B cell (primary cell): ENCODE data around the gene EML1. TPM values are rescaled to one million over a fixed set of nuclear protein-coding genes. Genes with fewer than 3 reads are reported as not detected.

Source experiments
- ATAC-seq: fragments of 200-7000 bp; cut with Tn5 transposase; one replicate; pipeline ENCODE4 v1.10.0; 2021; ENCODE audit warnings: low read depth, mild to moderate bottlenecking, moderate number of reproducible peaks, moderate library complexity
- CTCF ChIA-PET: fragments of 350-600 bp; sonication (Branson Sonifier 250); formaldehyde crosslinking; loops from one replicate; lab custom pipeline; 2021; ENCODE audit warnings: antibody characterized with exemption, inconsistent platforms; lab: Charles Lee
- POLR2A ChIA-PET: fragments of 350-600 bp; sonication (Branson Sonifier 250); formaldehyde crosslinking; loops from one replicate; lab custom pipeline; 2021; ENCODE audit warnings: antibody characterized with exemption; lab: Charles Lee
- DNase-seq: peaks from one replicate; pipeline ENCODE4 v3.0.0; 2013
- H2AFZ ChIP-seq: 2 replicates; pipeline ENCODE4 v1.6.1; 2012; ENCODE audit warnings: mild to moderate bottlenecking, low read depth, low read length; ENCODE audit not compliant: insufficient read depth, poor library complexity, severe bottlenecking
- H3K27ac ChIP-seq, 2 donors: 1 replicate in 1 of 2; 2 replicates in 1 of 2; pipeline ENCODE4 v1.5.1; 2012 to 2013; ENCODE audit warnings: low read length in 2 of 2, mild to moderate bottlenecking in 2 of 2, moderate library complexity in 1 of 2
- H3K27me3 ChIP-seq, 4 experiments: fragments of 200-600 bp in 1 of 4; sonication (generic) in 1 of 4; replicated peaks in 1 of 4; 1 replicate in 2 of 4; 2 replicates in 2 of 4; pipeline versions ENCODE4 v1.6.1 to v1.7.0; 2013 to 2016; ENCODE audit warnings: low read length in 3 of 4, mild to moderate bottlenecking in 2 of 4, mixed read lengths in 1 of 4, moderate library complexity in 1 of 4; ENCODE audit not compliant: insufficient read depth in 4 of 4, control insufficient read depth in 3 of 4; ENCODE audit errors: control extremely low read depth in 1 of 4
- H3K36me3 ChIP-seq, 2 experiments: replicated peaks in 1 of 2; 1 replicate in 1 of 2; 2 replicates in 1 of 2; pipeline versions ENCODE4 v1.6.1 to v1.7.1; 2013; ENCODE audit warnings: low read length in 1 of 2; ENCODE audit not compliant: insufficient read depth in 2 of 2, control insufficient read depth in 1 of 2; ENCODE audit errors: control extremely low read depth in 1 of 2, extremely low read depth in 1 of 2
- H3K4me1 ChIP-seq, 2 donors: fragments of 200-600 bp in 1 of 2; sonication (generic) in 1 of 2; 1 replicate in 1 of 2; 2 replicates in 1 of 2; pipeline versions ENCODE4 v1.5.1 to v1.6.1; 2013 to 2017; ENCODE audit warnings: low read length in 2 of 2; ENCODE audit not compliant: control insufficient read depth in 2 of 2, insufficient read depth in 2 of 2
- H3K4me2 ChIP-seq: replicated peaks from 2 replicates; pipeline ENCODE3; 2012; ENCODE audit warnings: mild to moderate bottlenecking, low read depth, low read length; ENCODE audit not compliant: poor library complexity, severe bottlenecking
- H3K4me3 ChIP-seq, 5 experiments: fragments of 200-600 bp in 1 of 5; sonication (generic) in 1 of 5; 1 replicate in 3 of 5; 2 replicates in 2 of 5; pipeline versions ENCODE4 v1.5.1 to v1.7.0; 2011 to 2016; ENCODE audit warnings: low read length in 4 of 5, mild to moderate bottlenecking in 4 of 5, low read depth in 2 of 5, control low read depth in 1 of 5, moderate library complexity in 1 of 5; ENCODE audit not compliant: insufficient read depth in 1 of 5; ENCODE audit errors: control extremely low read depth in 1 of 5, extremely low read depth in 1 of 5
- H3K79me2 ChIP-seq: fragments of 200-600 bp; sonication (generic); one replicate; pipeline ENCODE4 v1.6.0; 2016; ENCODE audit warnings: low read length; ENCODE audit not compliant: control insufficient read depth, insufficient read depth
- H3K9ac ChIP-seq: fragments of 200-600 bp; sonication (generic); 2 replicates; pipeline ENCODE4 v1.6.1; 2017; ENCODE audit warnings: mild to moderate bottlenecking, low read length, moderate library complexity
- H3K9me3 ChIP-seq, 3 donors: one replicate each; pipeline versions ENCODE4 v1.6.1 to v1.7.1; 2013; ENCODE audit warnings: low read length in 2 of 3; ENCODE audit not compliant: control insufficient read depth in 2 of 3, insufficient read depth in 1 of 3; ENCODE audit errors: control extremely low read depth in 1 of 3
- H4K20me1 ChIP-seq: 2 replicates; pipeline ENCODE4 v1.6.0; 2012; ENCODE audit warnings: mild to moderate bottlenecking, low read length; ENCODE audit not compliant: insufficient read depth, control insufficient read depth, poor library complexity, severe bottlenecking
- H3K27ac Mint-ChIP-seq: one replicate; pipeline ENCODE4 v1.8.0; 2021; ENCODE audit warnings: mixed read lengths
- H3K27me3 Mint-ChIP-seq: one replicate; pipeline ENCODE4 v1.8.0; 2021; ENCODE audit warnings: mixed read lengths
- H3K4me1 Mint-ChIP-seq: one replicate; pipeline ENCODE4 v1.8.0; 2021; ENCODE audit warnings: mixed read lengths
- H3K4me3 Mint-ChIP-seq: one replicate; pipeline ENCODE4 v1.8.0; 2021; ENCODE audit warnings: mixed read lengths
- H3K9me3 Mint-ChIP-seq: one replicate; pipeline ENCODE4 v1.8.0; 2022; ENCODE audit warnings: mixed read lengths; ENCODE audit not compliant: insufficient read depth
- EZH2 ChIP-seq: IDR thresholded peaks from 2 replicates; pipeline ENCODE4 v1.6.1; 2012; ENCODE audit warnings: borderline replicate concordance, low read depth, mild to moderate bottlenecking, moderate library complexity, low read length; ENCODE audit not compliant: insufficient read depth, poor library complexity, severe bottlenecking
- WGBS: methylation state at CpG from one replicate; pipeline ENCODE4 v1.1.5; 2013; ENCODE audit warnings: missing lambda C conversion rate; ENCODE audit not compliant: insufficient coverage; 5-methylcytosine and 5-hydroxymethylcytosine counted together
- intact Hi-C: fragments of 100-400 bp; cut with micrococcal nuclease; formaldehyde crosslinking; loops from one replicate; pipeline ENCODE4 v1.10.0; 2022
- polyA plus RNA-seq: library from polyadenylated mRNA; depleted of rRNA; stranded (reverse); fragments of >200 nt; gene quantifications from 2 replicates; pipeline ENCODE4 v1.2.3, GENCODE V29; 2012
- total RNA-seq, 2 donors: library from RNA; stranded (reverse); fragments of 120-200 nt in 1 of 2; gene quantifications; 1 replicate in 1 of 2; 2 replicates in 1 of 2; pipeline versions ENCODE4 v1.2.3 to v1.2.4, GENCODE V29; 2013 to 2022
- TF ChIP-seq, protein P1 (sequence below): fragments of 200-600 bp; IDR thresholded peaks from one replicate; pipeline ENCODE4 v1.8.0; 2022; ENCODE audit warnings: antibody characterized with exemption, mild to moderate bottlenecking

The EML1 gene
- total and polyA plus RNA-seq, 2 donors (not counting 1 experiment from before 2014, with no cell fraction given) = not detected

GRCh38 chr14:99943620-99944019, 150.4 kb downstream of the EML1 start:
- H3K4me1 Mint-ChIP-seq = peaks cover 13% of the 10 kb centered on the region
- ChIA-PET CTCF (no interaction called here), POLR2A (no interaction called here)
- H2AFZ ChIP-seq = no peak overlapping the region
- peaks cover 0 to 36% (median 10%) of the 10 kb centered on the region in 4 experiments for H3K27me3 ChIP-seq
- H3K36me3 ChIP-seq = no peaks in the 10 kb centered on the region
- no peak overlapping the region for H3K9ac ChIP-seq
- DNase-seq = no peak
- no peaks in the 10 kb centered on the region for H4K20me1 ChIP-seq
- H3K4me2 ChIP-seq = no peak overlapping the region
- 86% methylated on average over 7 of the region's 9 CpGs for WGBS
- no peaks in the 10 kb centered on the region for H3K79me2 ChIP-seq
- peaks cover 43% of the 10 kb centered on the region for H3K27me3 Mint-ChIP-seq
- no peak for ATAC-seq
- no peaks in the 10 kb centered on the region for H3K9me3 Mint-ChIP-seq
- peaks cover 10 to 11% of the 10 kb centered on the region in 2 donors for H3K4me1 ChIP-seq
- no peak for TF ChIP-seq EZH2
- TF ChIP-seq, protein P1, sequence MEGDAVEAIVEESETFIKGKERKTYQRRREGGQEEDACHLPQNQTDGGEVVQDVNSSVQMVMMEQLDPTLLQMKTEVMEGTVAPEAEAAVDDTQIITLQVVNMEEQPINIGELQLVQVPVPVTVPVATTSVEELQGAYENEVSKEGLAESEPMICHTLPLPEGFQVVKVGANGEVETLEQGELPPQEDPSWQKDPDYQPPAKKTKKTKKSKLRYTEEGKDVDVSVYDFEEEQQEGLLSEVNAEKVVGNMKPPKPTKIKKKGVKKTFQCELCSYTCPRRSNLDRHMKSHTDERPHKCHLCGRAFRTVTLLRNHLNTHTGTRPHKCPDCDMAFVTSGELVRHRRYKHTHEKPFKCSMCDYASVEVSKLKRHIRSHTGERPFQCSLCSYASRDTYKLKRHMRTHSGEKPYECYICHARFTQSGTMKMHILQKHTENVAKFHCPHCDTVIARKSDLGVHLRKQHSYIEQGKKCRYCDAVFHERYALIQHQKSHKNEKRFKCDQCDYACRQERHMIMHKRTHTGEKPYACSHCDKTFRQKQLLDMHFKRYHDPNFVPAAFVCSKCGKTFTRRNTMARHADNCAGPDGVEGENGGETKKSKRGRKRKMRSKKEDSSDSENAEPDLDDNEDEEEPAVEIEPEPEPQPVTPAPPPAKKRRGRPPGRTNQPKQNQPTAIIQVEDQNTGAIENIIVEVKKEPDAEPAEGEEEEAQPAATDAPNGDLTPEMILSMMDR = no peak
- no peak overlapping the region for H3K4me3 Mint-ChIP-seq
- peaks cover 0 to 3% (median 0%) of the 10 kb centered on the region in 3 donors for H3K9me3 ChIP-seq
- no peak overlapping the region for H3K27ac ChIP-seq
- no peak overlapping the region for H3K27ac Mint-ChIP-seq
- no peak overlapping the region for H3K4me3 ChIP-seq
- intact Hi-C loops = no loop called here

DNA sequence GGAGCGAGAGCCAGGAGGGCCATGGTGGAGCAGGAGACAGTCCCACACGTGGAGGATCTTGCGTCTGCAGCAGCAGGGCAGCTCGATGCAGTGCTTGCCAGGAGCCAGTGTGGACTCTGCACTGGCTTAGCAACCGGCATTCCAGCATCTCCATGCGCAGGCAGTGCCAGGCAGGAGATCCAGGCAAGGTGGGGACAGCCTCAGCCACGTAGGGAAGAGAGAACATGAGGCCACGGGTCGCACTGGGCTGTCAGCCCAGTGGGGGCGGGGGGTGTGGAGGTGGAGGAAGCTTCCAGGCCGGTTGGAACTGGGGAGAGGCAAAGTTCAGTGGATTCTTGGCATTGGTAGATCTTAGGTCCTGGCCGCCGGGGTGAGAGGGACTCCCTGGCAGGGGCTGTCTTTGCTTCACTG, 151.0 kb downstream of the EML1 start:
- Histone ChIP-seq H3K9me3 (no peaks in the 10 kb centered on the region), H3K36me3 (no peaks in the 10 kb centered on the region), H3K79me2 (no peaks in the 10 kb centered on the region), H3K4me2 (no peak overlapping the region), H4K20me1 (no peaks in the 10 kb centered on the region), H3K27ac (no peak overlapping the region), H3K4me3 (no peak overlapping the region), H3K9ac (no peak overlapping the region), H2AFZ (no peak overlapping the region), H3K27me3 (peaks cover 0 to 36% (median 10%) of the 10 kb centered on the region in 4 experiments), H3K4me1 (peaks cover 10 to 11% of the 10 kb centered on the region in 2 donors)
- Mint-ChIP-seq H3K27me3 (peaks cover 43% of the 10 kb centered on the region), H3K4me3 (no peak overlapping the region), H3K9me3 (no peaks in the 10 kb centered on the region), H3K27ac (no peak overlapping the region), H3K4me1 (peaks cover 13% of the 10 kb centered on the region)
- ChIA-PET CTCF (no interaction called here), POLR2A (no interaction called here)
- 93% methylated on average over 13 of the region's 13 CpGs for WGBS
- intact Hi-C loops = no loop called here
- no peak for TF ChIP-seq EZH2
- TF ChIP-seq, protein P1 = no peak
- DNase-seq (no peak), ATAC-seq (no peak)
